GM12872 (cell line): ENCODE results near the gene KRT71.

ENCODE experiments used
- TF ChIP-seq, protein P1 (sequence below): IDR thresholded peaks from 3 replicates; pipeline ENCODE4 v1.5.1; 2011; ENCODE audit warnings: low read depth, mild to moderate bottlenecking, low read length, moderate library complexity; ENCODE audit not compliant: insufficient read depth

The KRT71 gene

DNA sequence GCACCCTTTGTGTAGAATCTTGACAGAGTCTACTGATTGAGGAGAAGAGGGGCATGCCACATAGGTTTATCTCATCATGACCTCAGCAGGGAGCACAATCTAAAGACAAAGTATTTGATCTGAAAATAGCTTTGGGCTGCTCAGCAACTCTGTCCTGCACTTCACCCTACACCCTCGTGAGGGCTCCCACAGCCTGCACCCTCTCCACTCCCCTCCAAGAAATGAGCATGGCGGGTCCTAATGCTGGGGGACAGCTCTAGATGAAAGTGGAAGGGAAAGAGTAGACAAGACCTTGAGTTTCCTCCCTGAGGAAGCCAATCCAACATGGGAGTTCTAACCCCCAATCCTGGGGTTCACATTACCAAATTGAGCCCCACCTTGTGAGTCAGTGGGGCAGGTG lies 22.0 kb downstream of the KRT71 start:
- TF ChIP-seq, protein P1, sequence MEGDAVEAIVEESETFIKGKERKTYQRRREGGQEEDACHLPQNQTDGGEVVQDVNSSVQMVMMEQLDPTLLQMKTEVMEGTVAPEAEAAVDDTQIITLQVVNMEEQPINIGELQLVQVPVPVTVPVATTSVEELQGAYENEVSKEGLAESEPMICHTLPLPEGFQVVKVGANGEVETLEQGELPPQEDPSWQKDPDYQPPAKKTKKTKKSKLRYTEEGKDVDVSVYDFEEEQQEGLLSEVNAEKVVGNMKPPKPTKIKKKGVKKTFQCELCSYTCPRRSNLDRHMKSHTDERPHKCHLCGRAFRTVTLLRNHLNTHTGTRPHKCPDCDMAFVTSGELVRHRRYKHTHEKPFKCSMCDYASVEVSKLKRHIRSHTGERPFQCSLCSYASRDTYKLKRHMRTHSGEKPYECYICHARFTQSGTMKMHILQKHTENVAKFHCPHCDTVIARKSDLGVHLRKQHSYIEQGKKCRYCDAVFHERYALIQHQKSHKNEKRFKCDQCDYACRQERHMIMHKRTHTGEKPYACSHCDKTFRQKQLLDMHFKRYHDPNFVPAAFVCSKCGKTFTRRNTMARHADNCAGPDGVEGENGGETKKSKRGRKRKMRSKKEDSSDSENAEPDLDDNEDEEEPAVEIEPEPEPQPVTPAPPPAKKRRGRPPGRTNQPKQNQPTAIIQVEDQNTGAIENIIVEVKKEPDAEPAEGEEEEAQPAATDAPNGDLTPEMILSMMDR: no peak

DNA sequence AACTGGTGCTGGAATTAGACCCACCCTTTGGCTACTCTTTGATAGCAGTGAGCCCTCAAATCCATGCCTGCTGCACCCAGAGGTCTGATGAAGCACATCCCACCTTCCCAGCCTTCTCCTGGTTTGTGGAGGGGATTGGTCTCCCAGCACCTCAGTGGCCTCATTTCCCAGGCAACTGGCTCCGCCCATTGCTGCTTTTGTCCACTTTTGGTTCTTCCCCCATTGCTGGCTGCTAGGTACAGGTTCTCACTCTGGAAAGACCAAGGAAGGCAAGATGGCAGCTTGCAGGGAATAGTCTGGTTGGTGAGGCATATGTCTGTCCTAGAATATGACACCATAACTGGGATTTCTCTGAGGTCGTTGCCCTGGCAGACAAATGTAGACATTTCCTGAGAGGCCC lies 22.6 kb downstream of the KRT71 start:
- TF ChIP-seq, protein P1: no peak

DNA sequence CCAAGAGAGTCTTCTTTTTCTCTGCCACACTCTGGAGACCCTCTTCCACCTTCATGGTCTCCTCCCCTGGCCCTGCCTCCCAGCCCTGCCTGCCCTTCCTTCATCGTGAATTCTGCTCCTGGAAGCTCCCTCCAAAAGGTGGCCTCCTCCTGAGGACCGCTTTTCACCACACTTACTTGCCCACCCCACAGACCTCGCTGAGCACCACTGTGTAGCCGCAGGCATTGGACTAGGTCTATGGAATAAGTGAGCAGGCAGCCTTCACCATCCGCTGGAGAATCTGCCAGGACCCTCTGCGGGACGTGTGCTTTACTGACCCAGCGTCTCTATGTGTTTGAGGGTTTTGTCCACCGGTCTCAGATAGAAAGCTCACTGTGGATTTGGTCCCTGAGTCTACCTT lies 23.1 kb downstream of the KRT71 start:
- TF ChIP-seq, protein P1: no peak

DNA sequence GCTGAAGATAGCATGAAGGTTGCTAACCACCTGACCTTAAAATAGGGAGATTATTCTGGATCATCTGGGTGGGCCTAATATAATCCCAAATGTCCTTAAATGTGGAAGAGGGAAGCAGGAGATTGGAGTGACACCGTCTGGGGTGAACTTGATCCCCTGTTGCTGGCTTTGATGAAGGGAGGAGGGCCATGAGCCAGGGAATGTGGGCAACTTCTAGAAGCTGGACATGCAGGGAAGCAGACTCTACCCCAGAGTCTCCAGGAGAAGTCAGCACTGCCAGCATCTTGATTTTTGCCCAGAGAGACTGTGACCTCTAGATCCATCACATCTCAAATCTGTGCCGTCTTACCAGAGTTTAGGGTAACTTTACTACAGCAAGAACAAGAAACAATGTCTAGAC lies 23.5 kb downstream of the KRT71 start:
- TF ChIP-seq, protein P1: no peak

DNA sequence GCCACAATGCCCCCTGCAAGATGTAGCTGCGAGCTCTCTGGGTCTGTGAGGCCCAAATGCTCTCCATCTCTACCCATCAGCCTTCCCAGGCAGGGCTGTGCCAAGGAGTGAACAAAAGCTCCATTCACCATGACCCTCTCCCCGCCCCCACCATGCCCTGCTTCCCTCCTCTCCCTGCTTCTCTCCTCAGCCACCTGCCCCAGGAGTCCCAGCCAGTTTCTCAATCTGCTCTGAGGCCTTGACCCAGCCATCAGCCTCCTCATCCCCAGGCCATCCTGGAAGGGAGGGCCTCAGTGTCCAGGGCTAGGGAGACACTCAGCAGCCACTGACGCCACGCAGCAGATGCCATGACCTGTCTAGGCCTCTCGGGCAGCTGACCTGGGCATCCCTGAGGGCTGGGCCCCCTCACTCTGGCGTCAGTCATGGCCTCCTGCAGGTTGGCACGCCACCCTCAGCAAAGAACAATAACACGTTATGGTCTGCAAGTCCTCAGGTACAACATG lies 24.3 kb downstream of the KRT71 start:
- TF ChIP-seq, protein P1: no peak

DNA sequence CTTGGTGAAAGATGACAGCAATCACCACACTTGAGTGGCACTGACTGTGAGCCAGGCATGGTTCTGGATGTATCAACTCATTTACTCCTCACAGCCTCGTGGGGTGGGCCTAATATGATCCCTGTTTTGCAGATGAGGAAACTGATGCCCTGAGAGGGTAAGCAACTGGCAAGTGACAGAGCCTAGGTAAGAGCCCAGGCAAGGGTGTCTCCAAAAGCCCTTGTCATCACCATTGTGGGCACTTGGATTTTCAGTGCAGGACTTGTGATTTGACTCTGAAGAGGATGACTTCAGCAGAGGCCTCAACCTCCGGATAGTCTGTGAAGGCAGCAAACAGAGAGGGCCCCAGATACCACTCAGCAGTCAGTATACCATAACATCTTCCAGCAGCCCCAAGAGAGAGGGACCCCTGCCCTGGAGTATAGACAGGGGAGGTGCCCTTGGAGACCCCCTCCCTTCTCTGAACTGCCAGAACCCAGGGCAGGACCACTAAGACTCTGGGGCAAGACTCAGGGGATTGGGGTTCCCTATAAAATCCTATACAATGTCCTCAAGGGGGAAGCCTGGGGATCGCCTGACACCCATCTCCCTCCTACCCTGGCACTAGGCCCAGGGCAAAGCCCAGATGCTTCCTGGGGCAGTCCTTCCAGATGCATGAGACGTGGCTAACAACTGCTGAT lies 25.7 kb downstream of the KRT71 start:
- TF ChIP-seq, protein P1: no peak

DNA sequence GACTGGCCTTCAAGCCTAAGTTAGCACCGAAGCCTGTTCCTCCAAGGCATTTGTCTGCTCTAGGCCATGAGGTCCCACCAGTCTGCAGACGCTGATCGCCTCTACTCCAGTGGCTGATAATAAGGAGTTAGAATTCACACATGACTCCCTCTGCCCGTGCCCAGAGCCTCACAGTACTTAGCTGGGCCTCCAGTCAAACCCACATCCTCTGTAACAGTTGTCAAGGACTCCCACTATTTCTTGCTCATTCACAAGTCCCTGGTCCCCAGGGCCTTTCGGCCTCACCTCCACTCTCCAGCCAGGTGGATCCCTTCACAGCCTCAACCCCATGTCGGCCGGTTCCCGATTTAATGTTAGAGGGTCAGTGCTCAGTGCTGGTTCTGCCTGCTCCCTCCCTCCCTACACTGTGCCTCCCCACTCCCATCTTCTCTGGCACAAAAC lies 26.4 kb downstream of the KRT71 start:
- TF ChIP-seq, protein P1: no peak
